ENCODE data around the gene ERICH4.
A peak's percentile ranks its signal among the peaks of the same experiment; 100 is the strongest.
"Not testable (repeated sequence)": the region's sequence is repeated elsewhere in the genome, so short reads cannot be mapped to it uniquely, and the experiment has no call there.

The ERICH4 gene, protein sequence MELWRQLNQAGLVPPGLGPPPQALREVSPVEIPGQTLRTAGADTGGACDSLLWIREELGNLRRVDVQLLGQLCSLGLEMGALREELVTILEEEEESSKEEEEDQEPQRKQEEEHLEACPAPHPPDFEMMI

DNA sequence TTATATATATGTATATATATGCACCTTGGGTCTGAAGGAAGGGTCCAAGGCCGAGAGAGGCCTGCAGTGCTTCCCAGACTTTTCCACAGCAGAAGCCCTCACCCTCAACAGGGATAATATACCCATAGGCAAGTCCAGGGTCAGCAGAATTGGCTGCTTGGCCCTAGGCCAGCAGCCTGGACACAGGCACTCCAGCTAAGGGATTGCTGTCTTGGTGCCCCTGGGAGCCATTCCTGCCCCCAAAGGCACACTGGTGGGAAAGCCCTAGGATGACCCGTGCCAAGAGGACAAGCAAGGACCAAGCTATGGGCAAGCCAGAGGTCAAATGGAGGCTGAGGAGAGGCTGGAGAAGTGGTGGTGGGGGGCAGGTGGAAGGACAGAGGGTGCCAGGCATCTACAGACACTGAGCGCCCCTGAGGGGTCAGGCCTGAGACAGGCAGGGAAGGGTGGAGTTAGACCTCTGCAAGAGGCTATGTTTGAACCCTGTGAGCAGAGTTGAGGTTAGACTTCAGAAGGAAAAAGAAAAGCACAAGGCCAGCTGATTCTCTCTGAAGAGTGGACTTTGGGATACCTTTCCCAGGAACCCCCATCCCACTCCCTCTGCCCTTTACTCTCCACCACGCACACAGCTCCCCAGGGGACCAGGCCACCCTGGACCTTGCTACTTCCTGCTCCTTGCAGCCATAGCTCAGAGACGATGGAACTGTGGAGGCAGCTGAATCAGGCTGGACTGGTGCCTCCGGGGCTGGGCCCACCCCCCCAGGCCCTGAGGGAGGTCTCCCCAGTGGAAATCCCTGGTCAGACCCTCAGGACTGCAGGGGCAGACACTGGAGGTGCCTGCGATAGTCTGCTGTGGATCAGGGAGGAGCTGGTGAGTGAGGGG is at the start of gene ERICH4:
ERICH4 (plus strand) TSS at position 684 of the 883 bp plus-strand sequence; CDS start at position 698, 14 bp downstream.
- no peak for DNase-seq (ENCODE audit: low read depth)

DNA sequence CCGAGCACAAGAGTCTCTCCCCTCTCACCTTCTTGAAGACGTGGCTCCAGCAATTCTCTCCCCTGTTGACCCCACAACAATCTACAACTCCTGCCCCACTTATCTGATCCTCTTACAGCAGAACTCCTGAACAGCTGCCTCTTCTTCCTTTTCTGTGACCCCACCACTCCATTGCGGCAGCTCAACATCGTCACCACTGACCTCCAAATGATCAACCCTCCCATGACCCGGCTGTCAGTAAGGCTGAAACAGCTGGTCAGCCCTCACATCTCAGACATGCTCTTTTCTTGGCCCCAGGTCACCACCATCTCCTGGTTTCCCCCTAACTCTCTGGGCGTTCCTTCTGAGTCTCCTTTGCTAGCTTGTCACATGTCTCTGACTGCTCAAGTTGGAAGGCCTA is 47.6 kb upstream of the ERICH4 start:
- no peak for DNase-seq (ENCODE audit: low read depth)

- DNase-seq (ENCODE audit: low read depth): peak; percentile 99
Observed at GRCh38 chr19:41397086-41398049, 45.6 kb upstream of the ERICH4 start, which contains the start of the genes BCKDHA and EXOSC5. TSS of gene BCKDHA (plus strand) at chr19:41397818. CDS start at chr19:41397828, 10 bp downstream. TSS of gene EXOSC5 (minus strand) at chr19:41397359. CDS start at chr19:41397328, 31 bp downstream.

- DNase-seq (ENCODE audit: low read depth): no peak
Observed at GRCh38 chr19:41398050-41398418, 44.9 kb upstream of the ERICH4 start.

- DNase-seq (ENCODE audit: low read depth): no peak
Observed at GRCh38 chr19:41398598-41398997, 44.4 kb upstream of the ERICH4 start.

- DNase-seq (ENCODE audit: low read depth): no peak
Observed at GRCh38 chr19:41399091-41399490, 43.9 kb upstream of the ERICH4 start.

DNA sequence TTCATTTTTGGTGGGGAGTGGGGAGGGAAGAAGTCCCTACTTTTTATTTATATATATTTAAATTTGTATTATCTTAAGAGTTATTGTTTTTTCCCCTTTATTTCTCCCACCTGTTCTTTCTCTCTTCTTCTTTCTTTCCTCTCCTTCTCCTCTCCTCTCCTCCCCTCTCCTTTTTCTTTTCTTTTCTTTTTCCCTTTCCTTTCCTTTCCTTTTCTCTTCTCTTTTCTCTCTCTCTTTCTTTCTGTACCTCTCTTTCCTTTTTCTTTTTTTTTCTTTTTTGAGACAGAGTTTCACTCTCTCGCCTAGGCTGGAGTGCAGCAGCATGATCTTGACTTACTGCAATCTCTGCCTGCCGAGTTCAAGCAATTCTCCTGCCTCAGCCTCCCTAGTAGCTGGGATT is 43.4 kb upstream of the ERICH4 start:
- DNase-seq (ENCODE audit: low read depth): no peak

DNA sequence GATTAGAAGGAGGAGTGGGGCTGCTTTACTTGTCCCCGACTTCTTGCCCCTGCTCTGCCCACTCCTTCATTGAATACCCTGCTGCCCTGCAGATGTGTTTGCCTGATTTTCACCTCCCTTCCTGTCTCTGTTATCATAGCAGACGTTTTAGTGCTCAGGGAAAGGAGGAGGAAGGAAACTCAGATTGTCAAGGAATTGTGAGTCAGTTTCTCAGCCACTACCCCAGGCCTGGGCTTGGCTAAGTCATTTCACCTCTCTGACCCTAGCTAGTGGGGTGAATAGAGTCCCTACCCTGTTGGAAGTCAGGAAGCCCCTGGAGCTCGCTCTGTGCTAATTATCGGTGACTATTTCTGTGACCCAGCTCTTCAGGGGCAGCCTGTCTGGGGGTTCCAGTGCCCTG is 41.5 kb upstream of the ERICH4 start:
- DNase-seq (ENCODE audit: low read depth): no peak

DNA sequence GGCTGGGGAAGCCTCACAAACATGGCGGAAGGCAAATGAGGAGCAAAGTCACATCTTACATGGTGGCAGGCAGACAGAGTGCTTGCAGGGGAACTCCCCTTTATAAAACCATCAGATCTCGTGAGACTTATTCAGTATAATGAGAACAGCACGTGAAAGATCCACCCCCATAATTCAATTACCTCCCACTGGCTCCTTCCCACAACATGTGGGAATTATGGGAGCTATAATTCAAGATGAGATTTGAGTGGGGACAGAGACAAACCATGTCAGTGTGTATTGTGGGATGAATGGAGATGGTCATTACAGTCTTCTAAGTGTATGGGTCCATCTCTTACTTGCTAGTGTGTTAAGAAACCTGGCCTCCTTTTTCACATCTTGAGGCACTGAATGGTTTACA is 40.9 kb upstream of the ERICH4 start:
- no peak for DNase-seq (ENCODE audit: low read depth)

- no peak for DNase-seq (ENCODE audit: low read depth)
Observed at GRCh38 chr19:41403181-41403970, 39.6 kb upstream of the ERICH4 start.

DNA sequence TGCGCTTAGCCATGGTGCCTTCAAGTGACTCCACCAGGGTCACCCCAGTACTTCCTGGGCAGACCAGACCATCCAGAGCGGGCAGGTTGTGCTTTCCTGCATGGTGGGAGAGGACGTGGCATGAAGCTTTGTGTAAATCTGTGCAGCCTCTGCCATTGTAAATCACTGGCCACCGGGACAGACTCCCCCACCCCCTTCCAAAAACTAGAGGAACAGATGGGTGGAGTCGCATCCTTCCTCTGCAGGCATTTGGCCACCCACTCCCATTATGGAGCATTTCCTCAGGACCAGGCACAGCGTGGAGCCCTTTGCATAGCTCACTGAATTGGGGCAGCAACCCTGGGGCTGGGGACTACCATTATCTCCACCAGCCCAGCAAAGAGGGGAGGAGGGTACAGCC is 37.2 kb upstream of the ERICH4 start:
- DNase-seq (ENCODE audit: low read depth): no peak

- peak; percentile 95 for DNase-seq (ENCODE audit: low read depth)
Observed at GRCh38 chr19:41407271-41407670, 35.7 kb upstream of the ERICH4 start.

- peak; percentile 19 for DNase-seq (ENCODE audit: low read depth)
Observed at GRCh38 chr19:41408256-41408655, 34.7 kb upstream of the ERICH4 start.

DNA sequence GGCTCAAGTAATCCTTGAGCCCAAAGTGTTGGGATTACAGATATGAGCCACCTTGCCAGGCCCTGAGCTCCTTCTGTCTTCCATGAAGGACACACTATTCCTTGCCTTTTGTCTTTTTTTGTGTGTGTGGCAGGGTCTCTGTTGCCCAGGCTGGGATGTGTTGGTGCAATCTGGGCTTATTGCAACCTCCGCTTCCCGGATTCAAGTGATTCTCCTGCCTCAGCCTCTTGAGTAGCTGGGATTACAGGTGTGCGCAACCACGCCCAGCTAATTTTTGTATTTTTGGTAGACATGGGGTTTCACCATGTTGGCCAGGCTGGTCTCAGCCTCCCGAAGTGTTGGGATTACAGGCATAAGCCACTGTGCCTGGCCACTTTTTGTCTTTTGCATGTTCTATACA is 34.1 kb upstream of the ERICH4 start:
- not testable (repeated sequence) for DNase-seq (ENCODE audit: low read depth)

DNA sequence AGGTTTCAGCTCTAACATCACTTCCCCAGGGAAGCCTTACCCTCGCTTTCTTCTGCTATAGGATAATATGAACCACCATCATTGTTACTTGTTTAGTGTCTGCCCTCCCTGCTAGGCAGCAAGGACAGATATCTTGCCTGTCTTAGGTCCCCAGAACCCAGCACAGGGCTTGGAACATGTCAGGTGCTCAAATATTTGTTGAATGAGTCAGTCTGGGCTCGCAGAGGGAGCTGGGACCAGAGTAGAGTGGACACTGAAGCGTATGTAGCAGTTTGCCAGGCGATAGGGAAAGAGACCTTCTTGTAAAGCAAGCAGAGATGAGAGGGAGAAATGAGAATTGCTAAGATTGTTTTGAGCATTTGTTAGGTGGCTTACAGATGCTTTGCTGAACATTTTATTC is 33.7 kb upstream of the ERICH4 start:
- DNase-seq (ENCODE audit: low read depth): peak; percentile 59

DNA sequence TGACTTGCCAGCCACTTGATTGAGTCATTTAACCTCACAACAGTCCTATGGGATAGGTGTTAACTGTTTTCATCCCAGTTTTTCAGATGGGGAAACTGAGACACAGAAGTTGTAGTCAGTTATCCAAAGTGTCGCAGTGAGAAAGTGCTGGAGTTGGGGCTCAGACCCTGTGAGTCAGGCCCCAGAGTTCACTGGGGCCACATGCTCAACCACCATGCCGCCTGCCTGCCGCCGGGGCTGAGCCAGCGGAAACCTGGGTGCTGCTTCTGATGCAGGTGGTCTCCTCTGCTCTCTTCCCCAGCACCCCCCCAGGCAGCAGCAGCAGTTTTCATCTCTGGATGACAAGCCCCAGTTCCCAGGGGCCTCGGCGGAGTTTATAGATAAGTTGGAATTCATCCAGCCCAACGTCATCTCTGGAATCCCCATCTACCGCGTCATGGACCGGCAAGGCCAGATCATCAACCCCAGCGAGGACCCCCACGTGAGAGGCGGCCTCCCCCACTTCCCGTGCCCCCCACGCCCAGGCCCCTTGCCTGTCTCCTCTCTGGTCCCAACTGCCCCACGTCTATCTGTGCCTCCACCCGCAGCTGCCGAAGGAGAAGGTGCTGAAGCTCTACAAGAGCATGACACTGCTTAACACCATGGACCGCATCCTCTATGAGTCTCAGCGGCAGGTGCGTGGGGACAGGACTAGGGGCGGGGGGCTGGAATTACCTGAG is 32.5 kb upstream of the ERICH4 start:
- no peak for DNase-seq (ENCODE audit: low read depth)

- DNase-seq (ENCODE audit: low read depth): no peak
Observed at GRCh38 chr19:41411100-41411967, 31.6 kb upstream of the ERICH4 start.

GRCh38 chr19:41411968-41412265 is 31.0 kb upstream of the ERICH4 start:
- DNase-seq (ENCODE audit: low read depth): no peak

DNA sequence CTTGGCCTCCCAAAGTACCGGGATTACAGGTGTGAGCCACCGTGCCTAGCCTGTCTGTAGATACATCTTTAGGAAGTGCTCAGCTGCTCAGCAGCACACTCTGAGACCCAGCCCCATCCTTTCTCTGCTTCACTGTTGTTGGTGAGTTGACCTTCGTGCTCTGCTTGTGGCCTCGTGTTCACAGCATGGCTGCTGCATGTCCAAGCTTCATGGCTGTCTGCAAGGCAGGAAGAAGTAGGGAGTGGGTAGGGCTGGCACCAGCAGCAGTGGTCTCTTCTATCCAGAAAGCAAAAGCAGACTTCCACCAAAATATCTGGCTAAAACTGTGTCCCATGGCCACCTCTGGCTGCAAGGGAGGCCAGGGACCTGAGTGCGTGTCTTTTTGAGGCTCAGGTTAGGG is 30.0 kb upstream of the ERICH4 start:
- no peak for DNase-seq (ENCODE audit: low read depth)

DNA sequence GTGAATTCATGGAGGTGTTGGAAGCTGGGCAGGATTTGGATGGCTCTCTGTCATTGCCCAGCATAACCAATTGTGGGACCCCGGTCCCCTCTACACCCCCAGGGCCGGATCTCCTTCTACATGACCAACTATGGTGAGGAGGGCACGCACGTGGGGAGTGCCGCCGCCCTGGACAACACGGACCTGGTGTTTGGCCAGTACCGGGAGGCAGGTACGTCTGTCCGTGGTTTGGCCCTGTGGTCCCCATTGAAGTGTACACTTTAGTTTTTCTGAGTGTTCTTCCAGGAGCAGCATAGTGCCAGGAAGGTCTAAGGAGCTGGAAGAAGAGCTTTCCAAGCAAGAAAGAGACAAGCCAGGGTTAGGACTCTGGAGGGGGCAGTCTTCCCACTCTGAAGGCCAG is 29.0 kb upstream of the ERICH4 start:
- DNase-seq (ENCODE audit: low read depth): no peak
